ENCODE measurements around the gene CACNA1A.

Gene CACNA1A

GRCh38 chr19:13356686-13357280 is 149.5 kb downstream of the CACNA1A start:
- DNase-seq = no peak

- DNase-seq = no peak
Observed at GRCh38 chr19:13356185-13356584, 150.1 kb downstream of the CACNA1A start.

- no peak for DNase-seq
Observed at GRCh38 chr19:13355356-13355755, 150.9 kb downstream of the CACNA1A start.

GRCh38 chr19:13353625-13354024 is 152.7 kb downstream of the CACNA1A start:
- no peak for DNase-seq

GRCh38 chr19:13350759-13351158 is 155.5 kb downstream of the CACNA1A start:
- no peak for DNase-seq

- no peak for DNase-seq
Observed at GRCh38 chr19:13350072-13350471, 156.2 kb downstream of the CACNA1A start.

GRCh38 chr19:13347367-13347766 is 158.9 kb downstream of the CACNA1A start:
- DNase-seq = no peak

- no peak for DNase-seq
Observed at GRCh38 chr19:13343514-13343913, 162.8 kb downstream of the CACNA1A start.

GRCh38 chr19:13342672-13343071 is 163.6 kb downstream of the CACNA1A start:
- no peak for DNase-seq

GRCh38 chr19:13339869-13340268 is 166.4 kb downstream of the CACNA1A start:
- no peak for DNase-seq

GRCh38 chr19:13337181-13337580 is 169.1 kb downstream of the CACNA1A start:
- DNase-seq = no peak

- DNase-seq = no peak
Observed at GRCh38 chr19:13334801-13335481, 171.3 kb downstream of the CACNA1A start.

- no peak for DNase-seq
Observed at GRCh38 chr19:13330285-13330684, 176.0 kb downstream of the CACNA1A start.

- DNase-seq = no peak
Observed at GRCh38 chr19:13329766-13330165, 176.5 kb downstream of the CACNA1A start.

- no peak for DNase-seq
Observed at GRCh38 chr19:13328241-13328640, 178.0 kb downstream of the CACNA1A start.

- DNase-seq = no peak
Observed at GRCh38 chr19:13319526-13319925, 186.8 kb downstream of the CACNA1A start.

- no peak for DNase-seq
Observed at GRCh38 chr19:13318190-13318589, 188.1 kb downstream of the CACNA1A start.

GRCh38 chr19:13315495-13315894 is 190.8 kb downstream of the CACNA1A start:
- no peak for DNase-seq

GRCh38 chr19:13314761-13315160 is 191.5 kb downstream of the CACNA1A start:
- DNase-seq = no peak

GRCh38 chr19:13313875-13314274 is 192.4 kb downstream of the CACNA1A start:
- DNase-seq = no peak

GRCh38 chr19:13309864-13310263 is 196.4 kb downstream of the CACNA1A start:
- DNase-seq = no peak

- DNase-seq = no peak
Observed at GRCh38 chr19:13303381-13304129, 202.7 kb downstream of the CACNA1A start.

- DNase-seq = no peak
Observed at GRCh38 chr19:13302526-13303270, 203.6 kb downstream of the CACNA1A start.

Data from central memory CD4-positive, alpha-beta T cell (primary cell).